ENCODE data around the gene CHCHD5.
"Not testable (repeated sequence)": the region's sequence is repeated elsewhere in the genome, so short reads cannot be mapped to it uniquely, and the experiment has no call there.

Gene CHCHD5

GRCh38 chr2:112603731-112604130 lies 19.3 kb downstream of the CHCHD5 start:
- DNase-seq (ENCODE audit: low read depth) = no peak
- no peak for TF ChIP-seq CTCF (conservative IDR thresholded peaks at IDR 0.05; ENCODE audit: low read depth, low read length)
- H3K4me3 ChIP-seq (ENCODE audit: low read depth, low read length) = no peak overlapping the region

GRCh38 chr2:112604952-112605351 lies 20.5 kb downstream of the CHCHD5 start:
- no peak for TF ChIP-seq CTCF (conservative IDR thresholded peaks at IDR 0.05; ENCODE audit: low read depth, low read length)
- H3K4me3 ChIP-seq (ENCODE audit: low read depth, low read length) = no peak overlapping the region
- no peak for DNase-seq (ENCODE audit: low read depth)

- TF ChIP-seq CTCF (conservative IDR thresholded peaks at IDR 0.05; ENCODE audit: low read depth, low read length) = no peak
- H3K4me3 ChIP-seq (ENCODE audit: low read depth, low read length) = no peak overlapping the region
- DNase-seq (ENCODE audit: low read depth) = no peak
Observed at GRCh38 chr2:112605926-112606325, 21.5 kb downstream of the CHCHD5 start.

- no peak for DNase-seq (ENCODE audit: low read depth)
- H3K4me3 ChIP-seq (ENCODE audit: low read depth, low read length) = no peak overlapping the region
- no peak for TF ChIP-seq CTCF (conservative IDR thresholded peaks at IDR 0.05; ENCODE audit: low read depth, low read length)
Observed at GRCh38 chr2:112606547-112606946, 22.1 kb downstream of the CHCHD5 start.

GRCh38 chr2:112607680-112608438 lies 23.4 kb downstream of the CHCHD5 start:
- DNase-seq (ENCODE audit: low read depth) = no peak
- TF ChIP-seq CTCF (conservative IDR thresholded peaks at IDR 0.05; ENCODE audit: low read depth, low read length) = no peak
- H3K4me3 ChIP-seq (ENCODE audit: low read depth, low read length) = no peak overlapping the region

GRCh38 chr2:112609320-112609719 lies 24.9 kb downstream of the CHCHD5 start:
- H3K4me3 ChIP-seq (ENCODE audit: low read depth, low read length); DNase-seq (ENCODE audit: low read depth): not testable (repeated sequence)

GRCh38 chr2:112612283-112612682 lies 27.9 kb downstream of the CHCHD5 start:
- not testable (repeated sequence) for DNase-seq (ENCODE audit: low read depth); H3K4me3 ChIP-seq (ENCODE audit: low read depth, low read length)

- no peak overlapping the region for H3K4me3 ChIP-seq (ENCODE audit: low read depth, low read length)
- peak; percentile 46 for DNase-seq (ENCODE audit: low read depth)
- no peak for TF ChIP-seq CTCF (conservative IDR thresholded peaks at IDR 0.05; ENCODE audit: low read depth, low read length)
Observed at GRCh38 chr2:112614201-112614840, 29.9 kb downstream of the CHCHD5 start.
